Measurements from ENCODE around the gene FCRL6.

The FCRL6 gene

GRCh38 chr1:159862557-159862956 lies 60.4 kb downstream of the FCRL6 start, which contains the start of gene VSIG8:
Gene VSIG8, minus strand, starts transcription at chr1:159862657. Its CDS starts 136 bp downstream, at chr1:159862521.
- DNase-seq (ENCODE audit: low read depth), result no peak

DNA sequence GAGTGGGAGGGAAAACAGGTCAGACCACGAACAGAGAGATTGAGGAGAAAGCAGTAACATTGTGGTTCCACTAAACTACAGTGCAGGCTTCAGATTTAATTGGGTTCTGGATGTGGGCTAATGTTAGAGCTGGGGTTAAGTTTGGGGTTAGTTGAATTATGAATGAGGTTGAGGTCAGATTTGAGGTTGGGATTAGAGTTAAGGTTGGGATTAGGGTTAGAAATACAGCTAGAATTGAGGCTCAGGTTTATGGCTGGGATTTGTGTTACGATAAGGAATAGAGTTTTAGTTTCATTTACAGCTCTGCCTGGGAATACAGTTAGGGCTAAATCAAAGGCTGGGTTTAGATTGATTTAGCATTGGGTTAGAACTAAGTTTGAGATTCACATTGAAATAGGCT lies 62.1 kb downstream of the FCRL6 start:
- no peak for DNase-seq (ENCODE audit: low read depth)
